OCI-LY3 (cell line): Measurements from ENCODE around the gene RREB1.
A peak's percentile ranks its signal among the peaks of the same experiment; 100 is the strongest.
"Not testable (repeated sequence)": the region's sequence is repeated elsewhere in the genome, so short reads cannot be mapped to it uniquely, and the experiment has no call there.

ENCODE experiments used
- H2AFZ ChIP-seq: fragments of 200-600, 300-600 bp; shearing (Covaris generic); 2 replicates; pipeline ENCODE4 v1.6.0; 2014; ENCODE audit warnings: antibody characterized with exemption, low read depth, low read length
- H3K27ac ChIP-seq: fragments of 200-600, 300-600 bp; sonication (generic); 2 replicates; pipeline ENCODE4 v1.5.1; 2014; ENCODE audit warnings: mild to moderate bottlenecking, low read length, moderate library complexity, mixed read lengths
- H3K27me3 ChIP-seq: fragments of 200-600, 300-600 bp; sonication (generic); 2 replicates; pipeline ENCODE4 v1.6.1; 2014; ENCODE audit warnings: low read depth, low read length, mixed read lengths
- H3K36me3 ChIP-seq: fragments of 200-600, 300-600 bp; sonication (generic); replicated peaks from 2 replicates; pipeline ENCODE3; 2014; ENCODE audit warnings: low read depth, low read length, mixed read lengths
- H3K4me1 ChIP-seq: fragments of 300-600, 200-600 bp; sonication (generic); 2 replicates; pipeline ENCODE4 v1.6.1; 2014; ENCODE audit warnings: low read length, mixed read lengths
- H3K4me2 ChIP-seq: fragments of 200-600, 300-600 bp; sonication (generic); 2 replicates; pipeline ENCODE4 v1.6.1; 2014; ENCODE audit warnings: low read length, mixed read lengths
- H3K4me3 ChIP-seq: fragments of 300-600, 200-600 bp; sonication (generic); 2 replicates; pipeline ENCODE4 v1.5.1; 2014; ENCODE audit warnings: antibody characterized with exemption, mild to moderate bottlenecking, low read length, moderate library complexity
- H3K79me2 ChIP-seq: fragments of 300-600, 200-600 bp; shearing (Covaris generic); 2 replicates; pipeline ENCODE4 v1.6.1; 2014; ENCODE audit warnings: mild to moderate bottlenecking, low read length, mixed read lengths
- H3K9ac ChIP-seq: fragments of 300-600, 200-600 bp; shearing (Covaris generic); 2 replicates; pipeline ENCODE4 v1.6.0; 2014; ENCODE audit warnings: mild to moderate bottlenecking, low read length, moderate library complexity
- H3K9me3 ChIP-seq: fragments of 200-600, 300-600 bp; shearing (Covaris generic); 2 replicates; pipeline ENCODE4 v1.6.1; 2014; ENCODE audit warnings: low read length, mixed read lengths; ENCODE audit not compliant: insufficient read depth
- H4K20me1 ChIP-seq: fragments of 200-600, 300-600 bp; sonication (generic); 2 replicates; pipeline ENCODE4 v1.6.1; 2016; ENCODE audit warnings: low read length, mixed read lengths; ENCODE audit not compliant: insufficient read depth
- EZH2phosphoT487 ChIP-seq: fragments of 200-600 bp; shearing (Covaris generic); IDR thresholded peaks from 2 replicates; pipeline ENCODE4 v1.6.1; 2018; ENCODE audit warnings: antibody characterized with exemption, mixed run types, low read depth
- TF ChIP-seq, protein P1 (sequence below): fragments of 200-600, 300-600 bp; sonication (generic); IDR thresholded peaks from 2 replicates; pipeline ENCODE4 v1.5.1; 2014; ENCODE audit warnings: antibody characterized with exemption, low read length, low read depth

The RREB1 gene

DNA sequence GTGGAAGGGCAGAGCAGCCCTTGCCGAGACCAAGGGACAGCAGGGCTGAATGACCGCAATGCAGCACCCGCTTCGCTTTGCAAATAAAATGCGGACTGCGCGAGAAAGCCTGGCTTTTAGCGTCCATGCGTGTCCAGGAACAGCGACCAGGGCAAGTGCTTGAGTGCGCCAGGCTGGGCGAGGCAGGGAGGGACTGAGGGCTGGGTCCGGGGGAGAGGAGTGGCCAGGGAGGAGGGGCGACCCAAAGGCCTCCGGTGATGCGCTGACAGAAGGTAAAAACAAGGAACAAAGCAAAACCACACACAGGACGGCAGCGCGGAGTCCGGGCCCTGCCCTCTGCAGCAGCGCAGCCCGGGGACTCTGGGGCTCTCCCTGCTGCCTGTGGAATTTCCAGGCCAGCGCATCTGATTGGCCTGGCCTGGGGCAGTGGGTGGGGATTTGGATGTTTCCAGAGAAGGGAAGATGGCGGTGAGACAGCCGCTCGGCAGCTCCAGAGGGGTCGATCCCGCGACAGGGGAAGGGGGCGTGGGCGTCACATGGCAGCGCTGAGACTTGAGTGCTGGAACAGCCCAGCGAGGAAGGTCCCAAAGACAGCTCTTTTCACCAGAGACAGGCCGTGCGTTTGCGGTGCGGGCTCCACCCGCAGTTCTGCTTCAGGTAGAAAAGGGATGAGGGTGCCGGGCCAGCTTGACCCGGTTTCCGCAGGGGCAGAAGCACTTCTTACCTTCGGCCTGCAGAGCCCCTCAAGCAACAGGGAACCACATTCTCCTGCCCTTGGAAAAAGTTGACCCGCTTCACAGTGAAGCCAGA, 153.5 kb downstream of the RREB1 start:
- Histone ChIP-seq H3K9me3 (no peaks in the 10 kb centered on the region), H3K27me3 (peaks cover 13% of the 10 kb centered on the region), H3K4me2 (peak overlapping the region; percentile 98), H3K27ac (no peak overlapping the region), H2AFZ (peak overlapping the region; percentile 74; the same call in 1 of the 2 replicates), H3K4me3 (peak overlapping the region; percentile 83), H3K9ac (peak overlapping the region; percentile 41; the same call in 1 of the 2 replicates), H3K4me1 (peaks cover 9% of the 10 kb centered on the region), H3K79me2 (no peaks in the 10 kb centered on the region), H4K20me1 (no peaks in the 10 kb centered on the region), H3K36me3 (no peaks in the 10 kb centered on the region)
- no peak for TF ChIP-seq EZH2phosphoT487
- TF ChIP-seq, protein P1, sequence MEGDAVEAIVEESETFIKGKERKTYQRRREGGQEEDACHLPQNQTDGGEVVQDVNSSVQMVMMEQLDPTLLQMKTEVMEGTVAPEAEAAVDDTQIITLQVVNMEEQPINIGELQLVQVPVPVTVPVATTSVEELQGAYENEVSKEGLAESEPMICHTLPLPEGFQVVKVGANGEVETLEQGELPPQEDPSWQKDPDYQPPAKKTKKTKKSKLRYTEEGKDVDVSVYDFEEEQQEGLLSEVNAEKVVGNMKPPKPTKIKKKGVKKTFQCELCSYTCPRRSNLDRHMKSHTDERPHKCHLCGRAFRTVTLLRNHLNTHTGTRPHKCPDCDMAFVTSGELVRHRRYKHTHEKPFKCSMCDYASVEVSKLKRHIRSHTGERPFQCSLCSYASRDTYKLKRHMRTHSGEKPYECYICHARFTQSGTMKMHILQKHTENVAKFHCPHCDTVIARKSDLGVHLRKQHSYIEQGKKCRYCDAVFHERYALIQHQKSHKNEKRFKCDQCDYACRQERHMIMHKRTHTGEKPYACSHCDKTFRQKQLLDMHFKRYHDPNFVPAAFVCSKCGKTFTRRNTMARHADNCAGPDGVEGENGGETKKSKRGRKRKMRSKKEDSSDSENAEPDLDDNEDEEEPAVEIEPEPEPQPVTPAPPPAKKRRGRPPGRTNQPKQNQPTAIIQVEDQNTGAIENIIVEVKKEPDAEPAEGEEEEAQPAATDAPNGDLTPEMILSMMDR, result no peak

DNA sequence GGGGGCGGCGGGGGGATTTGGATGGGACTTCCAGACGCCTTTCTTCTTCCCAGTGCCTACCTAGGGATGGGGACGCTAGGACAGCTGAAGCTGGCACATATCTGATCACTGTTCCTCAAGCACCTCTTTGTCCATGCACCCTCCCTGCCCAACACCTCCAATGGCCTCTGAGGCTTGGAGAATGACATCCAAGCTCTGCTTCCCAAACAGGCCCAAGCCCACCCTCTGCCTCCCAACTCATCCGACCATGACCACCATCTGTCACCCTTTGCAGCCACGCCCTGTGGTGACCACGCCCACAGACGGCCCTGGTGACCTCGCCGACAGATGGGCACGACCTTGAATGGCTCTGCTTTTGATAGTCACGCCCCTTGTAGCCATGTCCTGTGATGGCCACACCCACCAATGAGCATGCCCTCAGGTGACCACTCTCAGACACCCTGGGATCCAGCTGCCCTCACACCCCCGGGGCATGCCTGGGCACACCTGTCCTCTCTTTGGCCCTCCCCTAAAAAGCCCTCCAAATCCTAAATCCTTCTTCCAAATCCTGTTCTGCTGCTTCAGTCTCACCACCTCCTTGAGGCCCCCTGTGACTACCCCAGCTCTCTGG, 154.2 kb downstream of the RREB1 start:
- Histone ChIP-seq H3K27me3 (peaks cover 13% of the 10 kb centered on the region), H3K4me2 (peak overlapping the region; percentile 98), H3K9me3 (no peaks in the 10 kb centered on the region), H3K9ac (no peak overlapping the region), H3K27ac (no peak overlapping the region), H3K36me3 (no peaks in the 10 kb centered on the region), H3K79me2 (no peaks in the 10 kb centered on the region), H3K4me3 (peak overlapping the region; percentile 83), H3K4me1 (peaks cover 9% of the 10 kb centered on the region), H4K20me1 (no peaks in the 10 kb centered on the region), H2AFZ (no peak overlapping the region)
- TF ChIP-seq EZH2phosphoT487, result no peak

DNA sequence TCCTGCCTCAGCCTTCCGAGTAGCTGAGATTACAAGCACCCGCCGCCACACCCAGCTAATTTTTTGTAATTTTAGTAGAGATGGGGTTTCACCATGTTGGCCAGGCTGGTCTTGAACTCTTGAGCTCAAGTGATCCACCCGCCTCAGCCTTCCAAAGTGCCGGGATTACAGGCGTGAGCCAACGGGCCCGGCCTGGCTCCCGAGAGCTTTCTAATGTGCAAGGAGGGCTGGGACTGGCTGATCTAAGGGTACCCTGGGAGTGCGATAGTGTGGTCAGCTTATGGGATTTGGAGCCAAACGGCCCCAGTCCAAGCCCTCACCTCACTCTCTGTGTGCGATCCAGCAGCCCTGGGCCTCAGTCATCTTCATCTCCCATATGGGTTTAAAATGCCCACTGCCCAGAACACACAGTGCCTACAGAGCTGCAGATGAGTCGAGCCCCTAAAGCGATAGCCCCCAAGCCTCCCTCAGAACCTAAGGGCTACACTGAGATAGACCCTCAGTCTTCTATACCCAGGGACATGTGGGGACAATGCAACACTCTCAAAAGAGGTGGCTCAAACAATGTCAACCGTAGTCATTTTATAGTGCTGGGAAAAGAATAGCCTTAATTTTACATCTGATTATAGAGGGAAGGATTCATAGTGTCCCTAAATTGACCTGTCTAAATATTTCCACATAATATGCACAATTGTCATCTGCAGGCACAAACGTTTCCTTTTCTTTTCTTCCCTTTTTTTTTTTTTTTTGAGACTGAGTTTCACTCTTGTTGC, 155.2 kb downstream of the RREB1 start:
- no peak overlapping the region for H3K4me2 ChIP-seq
- H3K9me3 ChIP-seq, result no peaks in the 10 kb centered on the region
- no peak for TF ChIP-seq EZH2phosphoT487
- TF ChIP-seq, protein P1, result no peak
- no peak overlapping the region for H3K4me3 ChIP-seq
- no peaks in the 10 kb centered on the region for H3K79me2 ChIP-seq
- peaks cover 13% of the 10 kb centered on the region for H3K27me3 ChIP-seq
- no peaks in the 10 kb centered on the region for H3K36me3 ChIP-seq
- H3K9ac ChIP-seq, result no peak overlapping the region
- no peak overlapping the region for H3K27ac ChIP-seq
- no peaks in the 10 kb centered on the region for H4K20me1 ChIP-seq
- no peak overlapping the region for H2AFZ ChIP-seq
- peaks cover 9% of the 10 kb centered on the region for H3K4me1 ChIP-seq

DNA sequence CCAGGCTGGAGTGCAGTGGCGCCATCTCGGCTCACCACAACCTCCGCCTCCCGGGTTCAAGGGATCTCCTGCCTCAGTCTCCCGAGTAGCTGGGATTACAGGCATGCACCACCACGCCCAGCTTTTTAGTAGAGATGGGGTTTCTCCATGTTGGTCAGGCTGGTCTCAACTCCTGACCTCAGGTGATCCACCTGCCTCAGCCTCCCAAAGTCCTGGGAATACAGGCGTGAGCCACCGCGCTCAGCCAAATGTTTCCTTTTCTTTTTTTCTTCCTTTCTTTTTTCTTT, 155.7 kb downstream of the RREB1 start:
- H4K20me1 ChIP-seq, H3K79me2 ChIP-seq, H3K9ac ChIP-seq, H3K36me3 ChIP-seq, H3K4me1 ChIP-seq, H3K4me2 ChIP-seq, H3K4me3 ChIP-seq, H3K9me3 ChIP-seq, H3K27ac ChIP-seq, H2AFZ ChIP-seq: not testable (repeated sequence)
- peaks cover 13% of the 10 kb centered on the region for H3K27me3 ChIP-seq

DNA sequence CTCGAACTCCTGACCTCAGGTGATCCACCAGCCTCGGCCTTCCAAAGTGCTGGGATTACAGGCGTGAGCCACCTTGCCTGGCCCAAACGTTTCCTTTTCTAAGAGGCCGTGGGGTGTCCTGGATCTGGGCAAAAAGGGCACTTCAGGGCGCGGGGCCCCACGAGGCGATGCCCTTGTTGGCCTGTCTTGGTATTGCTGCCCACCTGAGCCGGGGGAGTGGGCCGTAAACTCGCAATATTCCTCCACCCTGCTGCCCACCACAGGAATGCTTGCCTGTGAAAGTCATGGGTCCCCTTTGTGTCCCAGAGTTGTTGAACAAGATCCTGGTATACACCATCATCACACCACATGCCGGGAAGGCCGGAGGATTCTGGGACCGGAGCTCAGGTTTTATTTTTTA, 156.3 kb downstream of the RREB1 start:
- Histone ChIP-seq H2AFZ (no peak overlapping the region), H3K27me3 (peaks cover 13% of the 10 kb centered on the region), H3K79me2 (no peaks in the 10 kb centered on the region), H3K36me3 (no peaks in the 10 kb centered on the region), H4K20me1 (no peaks in the 10 kb centered on the region), H3K9me3 (no peaks in the 10 kb centered on the region), H3K9ac (no peak overlapping the region), H3K27ac (no peak overlapping the region), H3K4me3 (no peak overlapping the region), H3K4me2 (no peak overlapping the region), H3K4me1 (peaks cover 9% of the 10 kb centered on the region)
- TF ChIP-seq, protein P1, result no peak
- no peak for TF ChIP-seq EZH2phosphoT487
